NT2/D1 (cell line): ENCODE results near the gene HNRNPM.

Experiments
- SUZ12 ChIP-seq: IDR thresholded peaks from 2 replicates; pipeline ENCODE4 v1.6.1; 2011; ENCODE audit not compliant: insufficient read length, insufficient read depth; ENCODE audit errors: extremely low read depth
- YY1 ChIP-seq: IDR thresholded peaks from 2 replicates; pipeline ENCODE4 v1.6.1; 2011; ENCODE audit not compliant: insufficient read length, insufficient read depth

DNA sequence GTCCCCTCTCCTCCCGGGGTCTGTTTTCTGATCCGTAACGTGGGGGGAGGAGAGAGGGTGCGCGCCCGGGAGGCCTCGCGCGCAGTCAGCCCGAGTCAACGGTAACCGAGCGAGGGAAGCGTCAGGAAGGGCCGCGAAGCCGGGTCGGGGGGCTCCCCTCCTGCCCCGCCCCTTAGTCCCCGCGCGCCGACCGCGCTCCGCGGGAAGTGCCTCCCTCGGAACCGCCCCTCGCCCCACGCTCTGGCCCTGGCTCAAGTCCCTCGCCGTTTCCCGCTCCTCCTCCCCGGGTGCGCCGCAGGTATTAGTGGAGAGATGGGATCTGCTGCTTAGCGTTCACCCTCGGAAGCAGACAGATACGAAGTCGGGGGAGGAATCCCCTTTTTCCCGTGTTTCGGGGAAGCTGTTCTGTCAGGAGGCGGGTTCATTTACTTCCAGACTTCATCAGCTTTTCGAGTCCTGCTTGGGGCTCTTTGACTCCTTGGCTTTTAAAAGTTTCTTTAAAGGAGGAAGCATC lies 770 bp downstream of the HNRNPM start:
- TF ChIP-seq SUZ12 (no peak), YY1 (no peak)
